Measurements from ENCODE around the gene SHROOM3. TPM values are rescaled to one million over a fixed set of nuclear protein-coding genes. Genes with fewer than 3 reads are reported as not detected.

The SHROOM3 gene
- polyA plus RNA-seq, 2 of the 4 experiments (the other 2 are of a cell fraction), result 2.8 to 5.1 TPM

DNA sequence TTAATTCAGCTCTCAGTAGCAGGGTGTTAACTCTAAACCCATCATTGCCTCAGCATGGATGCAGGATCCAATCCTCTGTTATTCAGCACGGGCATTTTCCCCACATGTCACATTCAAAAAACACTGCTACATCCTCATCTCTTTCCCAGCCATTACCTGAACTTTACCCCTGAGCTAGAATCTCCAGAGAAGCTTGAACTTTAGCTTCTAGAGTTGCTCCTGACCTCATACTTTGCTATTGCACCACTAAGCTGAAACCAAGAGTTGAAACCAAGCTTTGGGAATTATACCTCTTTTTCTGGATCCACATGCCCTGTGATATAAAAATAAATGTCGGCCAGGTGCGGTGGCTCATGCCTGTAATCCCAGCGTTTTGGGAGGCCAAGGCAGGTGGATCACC, 90.7 kb downstream of the SHROOM3 start:
- 63% methylated on average over 4 of the region's 4 CpGs for WGBS (ENCODE audit: missing lambda C conversion rate)
- no peak overlapping the region for H3K4me3 ChIP-seq
- peak overlapping the region in 1 of 2 experiments; percentile 33; a peak in 1 of 6 replicates for H3K27ac ChIP-seq
- no peak for TF ChIP-seq TFCP2L1 (CRISPR knock-in tag; IDR thresholded peaks at IDR 0.05)
- ATAC-seq (no peak), DNase-seq (ENCODE audit: low read depth in 1 of 2, low spot score in 1 of 2) (no peak), FAIRE-seq (no peak)
- H3K4me1 ChIP-seq, result no peaks in the 10 kb centered on the region
- CTCF ChIA-PET, result interaction anchor here (1.5 kb wide), 1 partner anchor 13 kb away, joined by 3 read pairs; no protein-coding TSS in a partner anchor
- H3K4me2 ChIP-seq, result no peak overlapping the region
- POLR2A ChIA-PET, result no interaction called here
- H3K9me3 ChIP-seq, result no peaks in the 10 kb centered on the region

DNA sequence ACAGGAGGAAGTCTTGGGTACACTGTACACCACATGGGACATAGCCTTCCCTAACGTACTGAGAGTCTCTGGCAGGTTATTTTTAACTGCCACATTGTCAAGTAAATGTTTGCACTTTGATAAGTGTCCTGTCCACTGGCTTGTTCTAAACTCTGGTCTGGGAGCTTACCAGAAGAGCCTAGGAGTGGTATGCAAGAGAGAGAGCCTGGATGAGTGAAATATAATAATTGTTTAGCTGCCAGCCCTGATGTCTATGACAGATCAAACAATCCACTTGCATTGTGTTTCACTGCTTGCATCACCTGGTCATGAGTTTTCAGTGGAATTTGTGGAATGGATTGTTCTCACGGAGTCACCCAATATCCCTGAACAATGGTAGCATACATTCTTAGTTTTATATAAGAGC, 91.6 kb downstream of the SHROOM3 start:
- Histone ChIP-seq H3K4me2 (peak overlapping the region; percentile 37), H3K27ac (peak overlapping the region in 1 of 2 experiments; percentile 51; a peak in 1 of 6 replicates), H3K9me3 (no peaks in the 10 kb centered on the region), H3K4me3 (no peak overlapping the region), H3K4me1 (no peaks in the 10 kb centered on the region)
- POLR2A ChIA-PET, result no interaction called here
- CTCF ChIA-PET, result interaction anchor here (1.5 kb wide), 1 partner anchor 14 kb away, joined by 3 read pairs; no protein-coding TSS in a partner anchor
- 10% methylated on average over 2 of the region's 2 CpGs for WGBS (ENCODE audit: missing lambda C conversion rate)
- ATAC-seq (peak in 1 of 2 experiments; percentile 47; a peak in 3 of 6 replicates), FAIRE-seq (no peak), DNase-seq (ENCODE audit: low read depth in 1 of 2, low spot score in 1 of 2) (peak in 1 of 2 experiments; percentile 29)
- TF ChIP-seq MYC (IDR thresholded peaks at IDR 0.05; ENCODE audit: borderline replicate concordance, low read length) (no peak), JUN (IDR thresholded peaks at IDR 0.05) (no peak)

DNA sequence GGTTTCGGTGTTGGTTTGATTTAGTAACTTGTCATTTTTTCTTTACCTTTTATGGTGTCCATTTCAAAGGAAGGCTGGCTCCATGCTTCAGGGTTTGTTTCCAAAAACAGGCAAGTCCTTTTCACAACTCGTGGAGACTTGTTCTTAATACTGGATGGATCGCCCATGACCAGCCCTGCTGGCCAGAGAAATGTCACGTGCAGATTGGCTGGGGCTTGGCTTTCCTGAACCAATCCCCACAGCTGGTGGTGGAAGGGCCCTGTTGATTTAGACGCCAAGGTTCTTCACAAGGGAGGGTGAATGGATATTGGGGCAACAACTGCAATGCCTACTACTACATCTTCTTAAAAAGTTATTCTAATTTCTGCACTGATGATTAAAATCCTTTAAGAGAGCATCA, 92.6 kb downstream of the SHROOM3 start:
- POLR2A ChIA-PET, result no interaction called here
- 59% methylated on average over 5 of the region's 5 CpGs for WGBS (ENCODE audit: missing lambda C conversion rate)
- no peak overlapping the region for H3K4me3 ChIP-seq
- DNase-seq (ENCODE audit: low read depth in 1 of 2, low spot score in 1 of 2) (no peak), FAIRE-seq (no peak), ATAC-seq (no peak)
- no peaks in the 10 kb centered on the region for H3K9me3 ChIP-seq
- TF ChIP-seq RAD21 (conservative IDR thresholded peaks at IDR 0.05 in 1 of 2, IDR thresholded peaks at IDR 0.05 in 1 of 2) (no peak), CHD4 (IDR thresholded peaks at IDR 0.05; ENCODE audit: borderline replicate concordance) (no peak), MAFK (IDR thresholded peaks at IDR 0.05; ENCODE audit: partially characterized antibody) (no peak), MYC (IDR thresholded peaks at IDR 0.05; ENCODE audit: borderline replicate concordance, low read length) (no peak), EHF (CRISPR knock-in tag; IDR thresholded peaks at IDR 0.05) (no peak), TFCP2L1 (CRISPR knock-in tag; IDR thresholded peaks at IDR 0.05) (no peak), HDAC2 (IDR thresholded peaks at IDR 0.05) (no peak), FOSL2 (IDR thresholded peaks at IDR 0.05) (no peak), FOSL2 (CRISPR knock-in tag; IDR thresholded peaks at IDR 0.05) (no peak), BHLHE40 (IDR thresholded peaks at IDR 0.05; ENCODE audit: low read depth, low read length) (no peak), HOXB13 (CRISPR knock-in tag; IDR thresholded peaks at IDR 0.05; ENCODE audit: low read depth) (no peak), POLR2AphosphoS2 (conservative IDR thresholded peaks at IDR 0.05; ENCODE audit: low read length) (no peak), EP300 (IDR thresholded peaks at IDR 0.05) (no peak), KDM5A (IDR thresholded peaks at IDR 0.05) (no peak), RFX5 (IDR thresholded peaks at IDR 0.05) (no peak), GATA3 (IDR thresholded peaks at IDR 0.05; ENCODE audit: borderline replicate concordance) (no peak), E2F6 (IDR thresholded peaks at IDR 0.05; ENCODE audit: borderline replicate concordance, low read depth) (no peak)
- TF ChIP-seq, protein P1, sequence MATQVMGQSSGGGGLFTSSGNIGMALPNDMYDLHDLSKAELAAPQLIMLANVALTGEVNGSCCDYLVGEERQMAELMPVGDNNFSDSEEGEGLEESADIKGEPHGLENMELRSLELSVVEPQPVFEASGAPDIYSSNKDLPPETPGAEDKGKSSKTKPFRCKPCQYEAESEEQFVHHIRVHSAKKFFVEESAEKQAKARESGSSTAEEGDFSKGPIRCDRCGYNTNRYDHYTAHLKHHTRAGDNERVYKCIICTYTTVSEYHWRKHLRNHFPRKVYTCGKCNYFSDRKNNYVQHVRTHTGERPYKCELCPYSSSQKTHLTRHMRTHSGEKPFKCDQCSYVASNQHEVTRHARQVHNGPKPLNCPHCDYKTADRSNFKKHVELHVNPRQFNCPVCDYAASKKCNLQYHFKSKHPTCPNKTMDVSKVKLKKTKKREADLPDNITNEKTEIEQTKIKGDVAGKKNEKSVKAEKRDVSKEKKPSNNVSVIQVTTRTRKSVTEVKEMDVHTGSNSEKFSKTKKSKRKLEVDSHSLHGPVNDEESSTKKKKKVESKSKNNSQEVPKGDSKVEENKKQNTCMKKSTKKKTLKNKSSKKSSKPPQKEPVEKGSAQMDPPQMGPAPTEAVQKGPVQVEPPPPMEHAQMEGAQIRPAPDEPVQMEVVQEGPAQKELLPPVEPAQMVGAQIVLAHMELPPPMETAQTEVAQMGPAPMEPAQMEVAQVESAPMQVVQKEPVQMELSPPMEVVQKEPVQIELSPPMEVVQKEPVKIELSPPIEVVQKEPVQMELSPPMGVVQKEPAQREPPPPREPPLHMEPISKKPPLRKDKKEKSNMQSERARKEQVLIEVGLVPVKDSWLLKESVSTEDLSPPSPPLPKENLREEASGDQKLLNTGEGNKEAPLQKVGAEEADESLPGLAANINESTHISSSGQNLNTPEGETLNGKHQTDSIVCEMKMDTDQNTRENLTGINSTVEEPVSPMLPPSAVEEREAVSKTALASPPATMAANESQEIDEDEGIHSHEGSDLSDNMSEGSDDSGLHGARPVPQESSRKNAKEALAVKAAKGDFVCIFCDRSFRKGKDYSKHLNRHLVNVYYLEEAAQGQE (IDR thresholded peaks at IDR 0.05), result no peak
- peak overlapping the region in 1 of 2 experiments; percentile 21; a peak in 1 of 6 replicates for H3K27ac ChIP-seq
- CTCF ChIA-PET, result interaction anchor here (1.1 kb wide), 1 partner anchor 205 kb away, joined by 3 read pairs; no protein-coding TSS in a partner anchor
- H3K4me1 ChIP-seq, result no peaks in the 10 kb centered on the region
- H3K4me2 ChIP-seq, result no peak overlapping the region
